ENCODE data around the gene ROR1.

GRCh38 chr1:64196074-64196870 is 422.5 kb downstream of the ROR1 start:
- TF ChIP-seq SUPT20H (IDR thresholded peaks at IDR 0.05; ENCODE audit: borderline replicate concordance, control insufficient read depth, low read depth, low read length) (no peak), NRF1 (conservative IDR thresholded peaks at IDR 0.05; ENCODE audit: low read depth, low read length) (no peak), MYC (IDR thresholded peaks at IDR 0.05; ENCODE audit: insufficient read depth, insufficient read length, insufficient replicate concordance, low read length, severe bottlenecking) (no peak), JUND (IDR thresholded peaks at IDR 0.05; ENCODE audit: low read depth, low read length) (no peak), YY1 (IDR thresholded peaks at IDR 0.05; ENCODE audit: low read depth, low read length) (no peak), POLR2A (IDR thresholded peaks at IDR 0.05; ENCODE audit: low read depth, low read length) (no peak), EZH2 (IDR thresholded peaks at IDR 0.05; ENCODE audit: borderline replicate concordance, control insufficient read depth, low read depth, low read length) (no peak), CREB1 (IDR thresholded peaks at IDR 0.05; ENCODE audit: low read depth) (no peak), CEBPB (IDR thresholded peaks at IDR 0.05; ENCODE audit: borderline replicate concordance in 1 of 2, low read depth in 2 of 2, low read length in 2 of 2) (no peak), SP1 (IDR thresholded peaks at IDR 0.05; ENCODE audit: low read depth, low read length) (no peak), POLR2AphosphoS2 (IDR thresholded peaks at IDR 0.05; ENCODE audit: low read depth, low read length) (no peak), GATAD2B (conservative IDR thresholded peaks at IDR 0.05; ENCODE audit: low read depth) (no peak)
- TF ChIP-seq, protein P1, sequence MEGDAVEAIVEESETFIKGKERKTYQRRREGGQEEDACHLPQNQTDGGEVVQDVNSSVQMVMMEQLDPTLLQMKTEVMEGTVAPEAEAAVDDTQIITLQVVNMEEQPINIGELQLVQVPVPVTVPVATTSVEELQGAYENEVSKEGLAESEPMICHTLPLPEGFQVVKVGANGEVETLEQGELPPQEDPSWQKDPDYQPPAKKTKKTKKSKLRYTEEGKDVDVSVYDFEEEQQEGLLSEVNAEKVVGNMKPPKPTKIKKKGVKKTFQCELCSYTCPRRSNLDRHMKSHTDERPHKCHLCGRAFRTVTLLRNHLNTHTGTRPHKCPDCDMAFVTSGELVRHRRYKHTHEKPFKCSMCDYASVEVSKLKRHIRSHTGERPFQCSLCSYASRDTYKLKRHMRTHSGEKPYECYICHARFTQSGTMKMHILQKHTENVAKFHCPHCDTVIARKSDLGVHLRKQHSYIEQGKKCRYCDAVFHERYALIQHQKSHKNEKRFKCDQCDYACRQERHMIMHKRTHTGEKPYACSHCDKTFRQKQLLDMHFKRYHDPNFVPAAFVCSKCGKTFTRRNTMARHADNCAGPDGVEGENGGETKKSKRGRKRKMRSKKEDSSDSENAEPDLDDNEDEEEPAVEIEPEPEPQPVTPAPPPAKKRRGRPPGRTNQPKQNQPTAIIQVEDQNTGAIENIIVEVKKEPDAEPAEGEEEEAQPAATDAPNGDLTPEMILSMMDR (IDR thresholded peaks at IDR 0.05 in 2 of 3, conservative IDR thresholded peaks at IDR 0.05 in 1 of 3; ENCODE audit: control insufficient read depth in 2 of 3, extremely low read depth in 1 of 3, insufficient read depth in 1 of 3, low read depth in 3 of 3, low read length in 3 of 3), result no peak
- TF ChIP-seq, protein P2, sequence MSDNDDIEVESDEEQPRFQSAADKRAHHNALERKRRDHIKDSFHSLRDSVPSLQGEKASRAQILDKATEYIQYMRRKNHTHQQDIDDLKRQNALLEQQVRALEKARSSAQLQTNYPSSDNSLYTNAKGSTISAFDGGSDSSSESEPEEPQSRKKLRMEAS (IDR thresholded peaks at IDR 0.05; ENCODE audit: low read depth, low read length), result no peak
